ENCODE data around the gene ANKRD63.

Gene ANKRD63, protein sequence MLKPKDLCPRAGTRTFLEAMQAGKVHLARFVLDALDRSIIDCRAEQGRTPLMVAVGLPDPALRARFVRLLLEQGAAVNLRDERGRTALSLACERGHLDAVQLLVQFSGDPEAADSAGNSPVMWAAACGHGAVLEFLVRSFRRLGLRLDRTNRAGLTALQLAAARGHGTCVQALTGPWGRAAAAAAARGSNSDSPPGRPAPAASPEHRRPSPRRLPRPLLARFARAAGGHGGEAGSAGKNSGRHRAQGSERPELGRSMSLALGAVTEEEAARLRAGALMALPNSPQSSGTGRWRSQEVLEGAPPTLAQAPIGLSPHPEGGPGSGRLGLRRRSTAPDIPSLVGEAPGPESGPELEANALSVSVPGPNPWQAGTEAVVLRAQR

DNA sequence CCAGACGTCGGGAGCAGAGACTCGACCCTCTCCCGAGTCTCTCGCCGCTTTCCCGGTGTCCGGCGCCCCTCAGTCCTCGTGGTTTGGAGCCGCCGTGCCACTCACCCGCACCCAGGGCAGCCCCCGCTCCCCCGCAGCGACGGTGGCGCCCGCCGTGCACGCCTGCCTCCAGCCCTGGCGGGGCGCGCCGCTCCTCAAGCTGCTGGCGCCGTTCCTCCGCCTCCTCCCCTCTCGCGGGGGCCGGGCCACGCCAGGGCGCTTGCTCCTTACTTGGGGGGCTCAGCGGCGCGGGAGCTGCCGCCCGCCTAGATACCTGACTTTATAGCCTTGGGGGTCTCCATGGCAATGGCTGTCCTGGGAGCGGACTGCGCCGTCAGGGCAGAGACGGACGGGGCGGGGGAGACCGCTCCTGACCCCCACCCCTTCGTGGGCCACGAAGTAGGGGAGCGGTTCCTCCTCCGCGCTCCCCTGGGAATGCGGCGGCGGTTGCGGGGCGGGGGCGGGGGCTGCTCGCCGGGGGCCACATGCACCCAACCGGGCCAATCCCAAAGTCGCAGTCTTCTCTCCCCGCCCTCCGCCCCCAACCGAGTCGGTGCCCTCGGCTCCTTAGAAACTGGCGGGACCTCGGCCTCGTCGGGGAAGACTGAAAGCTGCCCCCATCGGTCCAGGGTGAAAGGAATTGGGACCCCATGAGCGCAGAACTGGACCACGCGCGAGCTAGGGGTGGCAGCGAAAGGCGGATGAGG, at the start of gene ANKRD63:
TSS of gene ANKRD63 (minus strand) at position 196 of the 746 bp plus-strand sequence. CDS start 478 bp downstream, outside the sequence.
- peak; percentile 71 for DNase-seq

DNA sequence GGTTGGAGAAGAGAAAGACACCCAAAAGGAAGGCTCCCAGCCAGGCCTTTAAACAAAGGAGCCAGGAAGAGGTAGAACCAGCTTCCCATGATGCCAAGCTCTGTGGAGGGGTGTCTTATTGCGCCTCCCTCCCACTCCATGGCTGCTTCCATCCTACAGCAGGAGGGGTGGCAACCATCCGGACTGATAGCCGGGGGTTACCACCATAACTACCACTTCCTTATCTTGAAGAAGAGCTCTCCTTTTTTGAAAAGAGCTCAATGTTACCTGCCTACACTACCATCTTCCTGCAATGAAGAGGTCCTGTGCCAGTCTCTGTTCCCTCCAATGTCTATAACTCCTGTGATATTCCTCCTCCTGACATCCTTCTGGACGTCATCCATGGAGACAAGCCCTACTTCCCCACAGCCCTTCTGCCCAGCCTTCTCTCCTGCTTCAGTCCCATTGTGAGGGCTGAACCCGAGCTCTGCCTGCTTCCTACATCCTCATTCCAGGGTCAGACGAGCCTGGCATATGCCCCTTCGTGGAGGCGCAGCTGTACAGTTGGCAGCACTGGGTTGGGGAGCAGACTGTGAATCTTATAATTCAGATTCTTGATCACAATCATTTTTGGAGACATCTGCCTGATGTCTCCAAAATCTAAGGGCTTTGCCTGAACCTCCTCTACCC, 49.4 kb upstream of the ANKRD63 start:
- peak; percentile 61 for DNase-seq

DNA sequence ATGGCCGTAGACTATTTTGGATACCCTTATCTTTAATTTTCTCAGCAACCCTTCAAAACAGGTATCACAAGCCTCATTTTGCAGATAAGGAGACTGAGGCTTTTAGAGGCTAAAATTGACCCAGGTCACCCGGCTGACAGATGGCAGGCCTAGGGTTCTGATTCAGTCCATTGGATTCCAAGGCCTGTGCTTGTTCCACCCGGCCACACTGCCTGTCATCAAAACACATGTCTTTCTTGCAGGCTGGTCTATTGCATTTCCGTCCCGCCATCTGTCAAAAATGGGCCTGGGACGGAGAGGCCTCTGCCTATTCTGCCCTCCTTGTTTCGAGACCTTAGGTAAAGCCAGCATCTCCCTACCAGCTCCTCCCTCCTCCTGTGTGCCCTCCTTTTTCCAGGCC, 48.8 kb upstream of the ANKRD63 start:
- no peak for DNase-seq

DNA sequence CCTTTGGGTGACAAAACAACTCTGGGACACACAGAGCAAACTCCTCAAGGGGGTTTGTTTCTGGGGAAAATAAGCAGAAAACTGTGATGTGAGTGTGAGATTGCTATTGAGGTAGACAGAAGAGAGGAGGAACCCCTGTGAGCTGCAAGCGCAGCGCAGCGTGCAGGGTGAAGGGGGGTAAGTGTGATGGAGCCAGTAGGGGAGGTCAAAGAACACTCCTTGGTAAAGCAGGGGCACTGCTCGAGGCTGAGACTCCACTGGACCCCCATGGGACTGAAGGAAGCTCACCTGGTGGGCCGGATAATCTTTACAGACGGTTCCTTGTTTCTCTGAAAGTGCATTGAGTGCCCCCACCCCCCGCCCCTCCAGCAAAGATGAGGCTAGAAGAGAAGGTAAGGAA, 48.2 kb upstream of the ANKRD63 start:
- no peak for DNase-seq

DNA sequence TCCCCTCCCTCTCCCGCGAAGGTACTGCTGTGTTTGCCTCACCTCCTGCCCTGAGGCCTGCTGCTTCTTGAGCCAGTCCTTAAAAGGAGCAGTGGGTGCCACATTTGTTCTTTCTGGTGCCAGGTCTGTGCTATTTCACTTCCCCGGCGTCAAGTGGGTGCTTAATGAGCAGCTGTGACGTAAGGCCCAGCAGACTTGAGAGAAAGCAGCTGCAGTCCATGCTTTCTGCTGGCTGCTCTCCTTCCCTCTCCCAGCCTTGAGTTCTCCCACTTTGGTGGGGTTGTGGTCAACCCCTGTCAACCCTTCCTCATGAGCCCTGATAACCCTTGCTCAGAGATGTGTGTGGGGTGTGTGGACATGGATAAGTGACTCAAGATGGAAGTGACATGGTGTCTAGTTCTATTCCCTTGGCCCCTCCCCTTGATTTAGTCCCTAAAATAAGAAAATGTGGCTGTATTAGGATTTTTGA, 47.5 kb upstream of the ANKRD63 start:
- DNase-seq: peak; percentile 77

DNA sequence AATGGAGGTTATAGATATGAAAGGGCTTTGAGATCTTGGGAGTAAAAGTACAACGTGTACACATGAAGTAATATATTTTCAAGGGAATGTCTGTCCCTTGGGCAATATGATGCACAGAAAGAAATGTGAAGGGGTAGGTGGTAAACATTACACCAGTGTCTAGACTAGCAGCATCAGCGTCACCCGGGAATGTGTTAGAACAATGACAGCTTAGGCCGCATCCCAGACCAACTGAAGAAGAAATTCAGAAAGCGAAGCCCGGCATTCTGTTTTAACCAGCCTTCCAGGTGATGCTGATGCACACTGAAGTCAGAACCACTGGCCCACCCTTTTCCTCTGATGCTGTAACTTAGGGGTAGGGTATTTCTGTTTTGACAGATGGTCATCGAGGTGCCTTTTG, 46.9 kb upstream of the ANKRD63 start:
- no peak for DNase-seq

DNA sequence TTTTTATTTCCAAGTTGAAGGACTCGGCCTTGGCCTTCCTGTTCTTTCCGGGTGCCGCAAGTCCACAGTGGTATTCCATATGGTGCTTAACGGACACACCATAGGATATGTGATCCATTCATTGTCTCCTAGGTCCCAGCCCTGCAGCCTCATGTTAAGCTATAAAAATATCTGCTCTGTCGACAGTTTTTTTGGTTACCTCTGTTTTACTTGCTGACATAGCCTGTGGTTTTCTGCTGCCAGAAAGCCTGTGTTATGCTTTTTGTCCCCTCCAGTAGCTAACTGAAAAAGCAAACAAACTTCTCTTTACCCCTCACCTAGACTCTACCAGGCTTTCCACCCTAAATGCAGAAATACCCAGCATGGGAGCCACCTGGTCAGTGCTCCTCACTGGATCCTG, 45.9 kb upstream of the ANKRD63 start:
- DNase-seq: peak; percentile 33

DNA sequence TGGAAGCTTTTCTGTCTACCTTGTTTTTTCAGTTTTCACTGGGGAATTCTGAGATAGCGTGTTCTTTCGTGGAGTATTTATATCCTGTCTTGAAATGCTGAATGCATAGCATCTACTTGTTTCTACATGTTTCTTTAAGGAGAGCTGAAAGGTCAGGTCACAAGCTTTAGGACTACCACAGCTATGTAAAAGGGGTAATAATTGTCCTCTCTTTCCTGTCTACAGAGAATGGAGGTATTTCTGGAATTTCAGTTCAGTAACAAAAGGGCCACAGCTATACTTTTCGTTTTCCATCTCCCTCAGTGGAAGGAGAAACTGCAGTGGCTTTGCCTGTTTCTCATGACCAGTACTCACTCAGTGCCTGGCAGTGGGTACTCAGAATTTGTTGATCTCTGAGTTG, 45.3 kb upstream of the ANKRD63 start:
- DNase-seq: no peak

DNA sequence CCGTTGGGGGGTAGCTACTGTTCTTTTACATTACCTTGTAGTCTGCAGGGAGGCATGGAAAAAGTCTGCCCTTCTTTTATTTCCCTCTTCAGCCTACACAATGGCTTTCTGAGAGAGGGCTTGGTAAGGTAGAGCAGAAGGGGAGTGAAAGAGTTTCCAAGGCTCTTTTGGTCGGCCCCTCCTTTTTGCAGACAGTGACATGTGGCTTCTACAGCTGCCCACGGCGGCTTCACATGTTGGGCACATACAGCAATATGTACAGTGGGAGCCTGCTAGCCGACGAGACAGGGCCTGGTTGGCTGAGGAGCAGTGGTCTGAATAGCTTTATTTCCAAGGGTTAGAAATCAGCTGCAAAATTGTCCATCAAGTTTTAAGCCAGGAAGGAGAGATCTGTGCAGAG, 44.6 kb upstream of the ANKRD63 start:
- DNase-seq: peak; percentile 51

DNA sequence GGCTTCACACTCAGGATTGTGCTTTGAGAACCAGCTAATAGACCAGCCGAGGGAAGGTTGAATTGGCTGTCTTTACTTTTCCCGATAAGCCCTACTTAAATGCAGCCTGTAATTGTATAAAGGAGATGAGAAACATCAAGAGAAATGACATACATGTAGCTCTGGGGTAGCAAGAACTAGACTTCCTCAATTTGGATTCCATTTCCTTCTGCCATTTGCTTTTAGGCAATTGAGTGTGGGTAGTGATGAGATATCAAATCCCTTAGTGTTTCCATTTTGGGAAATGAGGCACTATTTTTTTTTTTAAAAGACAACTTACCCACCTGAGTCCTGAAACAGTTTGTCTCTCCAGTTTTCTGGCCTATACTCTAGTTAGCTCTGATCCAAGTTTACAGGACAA, 42.8 kb upstream of the ANKRD63 start:
- DNase-seq: no peak

DNA sequence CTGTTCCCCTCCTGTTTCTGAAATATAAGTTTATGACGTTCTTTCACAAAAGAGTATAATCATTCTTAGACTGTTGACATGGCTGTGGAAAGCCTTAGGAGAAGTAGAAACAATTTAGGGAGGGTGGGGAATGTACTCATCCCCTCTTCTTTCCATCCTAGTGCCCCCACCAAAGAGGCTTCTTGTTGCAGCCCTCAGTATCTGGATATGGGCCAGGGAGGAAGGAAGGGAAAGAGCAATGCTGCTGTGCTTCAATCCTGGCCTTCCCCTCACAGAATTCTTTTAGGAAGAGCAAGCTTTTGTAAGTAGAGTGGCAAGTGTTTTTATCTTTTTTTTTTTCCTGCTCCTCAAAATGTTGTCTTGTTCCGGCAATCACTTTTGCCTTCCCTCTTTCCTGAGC, 42.3 kb upstream of the ANKRD63 start:
- no peak for DNase-seq

DNA sequence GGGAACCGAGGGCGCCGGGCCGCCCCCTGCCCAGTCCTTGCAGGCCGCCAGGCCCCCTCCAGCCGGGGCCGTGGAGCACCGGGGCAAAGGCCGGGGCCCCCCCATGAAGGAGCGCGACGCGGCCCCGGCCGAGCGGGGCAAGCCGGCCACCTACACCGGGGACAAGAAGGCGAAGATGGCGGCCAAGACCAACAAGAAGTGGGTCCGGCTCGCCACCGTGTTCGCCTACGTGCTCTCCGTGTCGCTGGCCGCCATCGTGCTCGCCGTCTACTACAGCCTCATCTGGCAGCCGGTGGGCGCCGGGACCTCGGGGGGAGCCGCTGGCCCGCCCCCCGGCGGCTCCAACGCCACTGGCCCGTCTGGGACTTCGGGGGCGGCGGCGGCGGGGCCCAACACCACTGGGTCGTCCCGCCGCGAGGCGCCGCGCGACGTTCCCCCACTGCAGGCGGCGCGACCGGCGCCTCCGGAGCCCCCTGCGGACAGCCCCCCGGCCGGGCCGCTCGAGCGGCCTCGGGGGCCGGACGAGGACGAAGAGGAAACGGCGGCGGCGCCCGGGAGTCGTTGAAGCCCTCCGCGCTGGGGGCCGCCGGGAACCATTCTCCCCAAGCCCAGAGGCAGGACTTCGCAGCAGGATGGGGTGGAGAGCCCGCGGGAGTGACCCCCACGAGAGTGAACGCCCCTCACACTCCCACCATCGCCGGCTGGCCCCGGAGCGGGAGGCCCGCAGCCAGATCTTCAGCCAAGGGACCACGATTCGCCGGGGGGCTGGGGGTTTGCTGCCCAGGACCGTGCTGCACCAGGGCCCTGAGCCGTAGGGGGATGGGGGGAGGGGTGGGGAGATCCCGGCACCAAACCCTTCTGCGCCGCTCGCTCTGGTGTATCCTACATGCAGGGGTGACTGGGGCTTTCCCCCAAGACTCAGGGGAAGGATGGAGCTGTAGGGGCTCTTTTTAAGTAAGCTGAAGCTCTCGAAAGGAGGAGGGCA, 41.4 kb upstream of the ANKRD63 start:
- DNase-seq: peak; percentile 50

DNA sequence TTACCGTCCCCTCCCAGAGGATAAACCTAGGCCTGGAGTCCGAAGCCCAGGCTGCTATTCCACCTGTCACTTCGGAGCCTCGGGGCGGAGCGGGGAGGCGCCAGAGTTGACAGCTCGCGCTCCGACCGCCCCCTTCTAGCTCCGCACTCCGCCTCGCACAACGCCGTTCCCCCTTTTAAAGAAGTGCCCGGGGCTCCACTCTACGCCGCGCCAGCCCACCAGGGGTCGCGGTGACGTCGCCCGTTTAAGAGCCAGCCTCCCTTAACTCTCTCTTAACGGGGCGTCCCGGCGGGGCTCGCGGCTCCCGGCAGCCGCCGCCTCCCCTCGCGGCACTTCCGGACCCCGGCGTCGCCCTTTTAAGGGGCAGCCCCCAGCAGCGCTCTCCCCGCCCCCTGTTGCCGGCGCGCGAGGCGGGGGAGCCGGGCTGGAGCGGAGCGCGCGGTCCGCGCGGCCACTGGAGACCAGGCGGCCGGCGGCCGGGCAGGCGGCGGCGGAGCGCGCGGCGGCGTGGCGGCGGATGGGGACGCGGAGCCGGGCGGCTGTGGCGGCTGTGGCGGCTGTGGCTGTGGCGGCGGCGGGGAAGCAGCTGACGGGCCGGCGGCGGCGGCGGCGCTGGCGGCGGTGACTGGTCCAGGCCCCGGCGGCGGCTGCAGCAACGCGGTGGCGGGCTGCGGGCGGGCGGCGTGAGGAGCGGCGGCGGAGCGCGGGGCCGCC, 40.5 kb upstream of the ANKRD63 start, which contains the start of gene INAFM2:
TSS of gene INAFM2 (plus strand) at position 454 of the 714 bp plus-strand sequence. CDS start 364 bp downstream, outside the sequence.
- DNase-seq: peak; percentile 96

DNA sequence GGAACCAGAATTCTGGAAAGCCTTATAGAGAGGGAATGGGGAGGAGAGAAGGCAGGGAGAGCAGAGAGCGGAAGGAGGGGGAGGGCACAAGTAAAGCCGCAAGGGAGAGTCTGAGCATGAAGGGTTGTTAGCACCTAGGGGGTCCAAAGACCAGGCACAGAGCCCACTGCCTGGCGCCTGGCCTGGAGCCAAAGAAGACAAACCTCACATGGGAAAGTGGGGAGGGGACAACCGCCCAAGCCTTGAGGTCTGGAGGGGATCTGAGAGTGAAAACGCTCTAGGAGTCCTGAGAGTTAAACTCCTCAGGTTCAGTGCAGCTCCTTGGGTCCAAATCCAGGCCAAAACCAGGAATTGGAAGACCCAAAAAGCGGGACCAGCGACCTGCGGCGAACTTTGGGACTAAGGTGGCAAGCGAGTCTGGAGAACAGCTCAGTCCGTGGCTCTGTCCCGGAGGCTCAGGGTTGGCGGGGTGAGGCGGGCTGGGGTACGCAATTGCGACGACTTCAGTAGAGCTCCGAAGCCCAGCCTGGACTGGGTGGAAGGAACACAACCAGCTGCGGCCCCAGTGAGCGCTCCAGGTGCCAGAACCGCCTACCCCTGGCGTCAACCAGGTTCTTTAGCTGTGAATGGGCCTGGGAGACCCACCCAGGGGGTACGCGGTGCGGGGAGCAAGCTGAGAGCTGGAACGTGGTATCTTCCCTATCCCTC, 39.8 kb upstream of the ANKRD63 start:
- DNase-seq: no peak

DNA sequence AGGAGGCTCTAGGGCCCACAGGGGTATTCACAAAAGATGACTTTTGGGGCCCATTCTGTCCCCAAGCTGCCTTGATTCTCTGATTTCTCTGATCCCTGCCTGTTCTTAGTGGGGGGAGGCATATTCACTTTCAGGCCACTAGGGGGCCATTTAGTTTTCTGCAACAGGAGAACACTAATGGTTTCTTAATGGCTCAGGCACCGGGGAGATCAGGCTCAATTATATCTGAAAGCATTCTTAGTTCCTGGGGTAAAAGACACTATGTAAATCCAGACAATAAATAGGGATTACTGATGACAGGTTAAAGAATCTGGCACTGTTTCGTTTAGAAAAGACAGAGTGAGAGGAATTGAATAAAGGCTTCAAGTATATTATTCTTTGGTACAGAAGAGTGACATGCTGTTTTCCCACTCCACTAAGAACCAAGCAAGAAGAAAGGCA, 38.1 kb upstream of the ANKRD63 start:
- DNase-seq: peak; percentile 90

DNA sequence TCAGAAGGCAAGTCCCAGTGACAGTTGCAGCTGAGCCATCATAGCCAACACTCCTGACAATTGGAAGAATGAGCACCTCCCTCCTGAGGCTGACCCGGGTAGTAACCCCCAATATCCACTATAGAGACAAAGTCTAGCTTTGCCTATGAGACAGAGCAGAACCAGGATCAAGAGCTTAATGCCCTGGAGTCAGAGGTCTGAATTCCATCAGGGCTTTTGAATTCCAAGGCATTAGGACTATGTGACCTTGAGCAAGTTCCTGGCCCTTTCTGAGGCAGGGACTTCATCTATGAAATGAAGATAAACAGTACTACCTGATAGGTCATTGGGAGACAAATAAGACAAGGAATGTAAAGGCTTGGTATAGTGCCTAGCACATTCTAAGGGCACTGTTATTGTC, 37.5 kb upstream of the ANKRD63 start:
- no peak for DNase-seq

DNA sequence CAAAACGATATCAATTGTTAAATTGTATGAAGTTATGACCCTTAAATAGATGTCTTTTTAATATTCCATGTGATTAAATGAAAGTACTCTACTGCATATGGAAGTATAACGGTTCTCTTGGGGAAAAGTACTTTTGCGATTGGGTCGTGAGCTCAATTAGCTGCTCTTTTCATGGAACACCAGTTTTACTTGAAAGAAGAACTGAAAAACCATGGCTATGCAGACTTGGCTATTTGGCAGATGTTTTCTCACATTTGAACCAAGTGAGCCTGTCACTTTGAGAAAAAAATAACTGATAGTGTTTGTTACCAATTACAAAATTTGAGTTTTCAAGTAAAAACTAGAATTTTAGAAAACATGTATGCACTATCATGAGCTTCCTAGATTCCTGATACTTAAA, 34.7 kb upstream of the ANKRD63 start:
- DNase-seq: no peak

DNA sequence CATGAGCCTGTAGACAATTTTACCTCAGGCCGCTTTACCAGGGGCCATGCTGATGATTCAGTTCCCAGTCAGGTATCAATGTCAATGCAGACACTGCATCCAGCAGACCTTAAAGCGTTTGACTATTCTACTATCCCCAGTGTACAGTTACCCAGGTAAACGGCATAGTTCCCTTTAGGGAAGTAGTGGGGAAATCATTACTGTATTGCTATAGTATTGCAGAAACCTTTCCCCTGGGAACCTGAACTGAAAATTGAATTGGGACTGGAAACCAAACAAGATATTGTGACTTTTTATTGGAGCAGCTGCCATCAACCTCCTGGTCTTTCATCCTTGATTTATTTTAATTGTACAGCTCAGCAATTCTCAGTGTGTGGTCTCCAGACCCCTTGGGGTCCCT, 34.1 kb upstream of the ANKRD63 start:
- DNase-seq: no peak

DNA sequence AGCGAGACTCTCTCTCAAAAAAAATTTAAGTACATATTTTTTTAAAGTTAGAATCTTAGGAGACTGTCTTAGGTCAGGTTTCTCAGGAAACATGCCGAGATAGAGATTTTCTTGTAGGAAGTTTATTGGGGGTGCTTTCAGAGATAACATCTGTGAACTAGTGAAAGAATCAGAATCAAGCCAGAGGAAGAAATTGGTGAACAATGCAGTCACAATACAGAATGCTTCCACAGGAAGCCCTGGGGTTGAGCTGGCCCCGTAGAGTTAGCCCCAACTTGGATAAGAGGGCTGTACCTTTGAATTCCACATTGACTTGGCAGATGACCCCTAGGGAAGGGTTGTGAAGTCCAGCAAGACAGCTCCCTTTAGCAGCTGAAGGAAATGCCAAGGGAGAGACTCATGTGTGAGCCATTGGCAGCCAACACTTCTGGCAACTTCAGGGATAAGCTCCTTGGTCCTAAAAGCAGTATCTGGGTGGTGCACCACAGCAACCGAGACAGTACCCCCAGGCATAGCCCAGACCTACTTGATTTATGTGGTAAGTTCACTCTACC, 31.9 kb upstream of the ANKRD63 start:
- no peak for DNase-seq
